Peyer's patch (tissue), 4 donors: ENCODE measurements around the gene IFT122.

Experiments
- CTCF ChIP-seq, 6 experiments: fragments of 450-650 bp in 4 of 6; fragments of 200-600 bp in 2 of 6; sonication (generic) in 1 of 6; IDR thresholded peaks; one replicate each; pipeline ENCODE4 v1.5.1; 2017 to 2019; ENCODE audit warnings: antibody characterized with exemption in 6 of 6, mild to moderate bottlenecking in 3 of 6, moderate library complexity in 1 of 6
- POLR2A ChIP-seq, 2 donors: fragments of 450-650 bp; IDR thresholded peaks; one replicate each; pipeline ENCODE4 v1.5.1; 2017; ENCODE audit warnings: antibody characterized with exemption in 2 of 2, mild to moderate bottlenecking in 2 of 2, moderate library complexity in 2 of 2

DNA sequence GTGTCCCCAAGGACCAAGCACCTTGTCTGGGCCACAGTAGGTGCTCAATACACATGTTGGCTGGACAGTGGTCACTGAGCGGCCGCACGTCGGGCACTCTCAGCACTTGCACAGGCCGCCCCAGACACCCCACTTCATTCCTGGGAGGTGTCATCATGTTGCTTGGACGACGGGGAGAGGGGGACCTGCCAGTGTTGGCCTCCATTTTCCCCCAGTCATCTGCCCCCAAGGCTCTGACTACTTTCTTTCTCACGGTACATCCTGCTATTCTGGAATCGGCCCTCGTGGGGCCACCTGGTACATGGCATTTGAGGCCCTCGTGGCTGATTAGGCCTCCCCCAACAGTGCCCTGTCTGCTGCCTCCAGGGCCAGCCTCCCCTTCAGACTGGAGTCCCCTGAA, 87.2 kb downstream of the IFT122 start:
- TF ChIP-seq CTCF (IDR thresholded peaks at IDR 0.05) (no peak), POLR2A (IDR thresholded peaks at IDR 0.05) (no peak)
